Adrenal gland (tissue), 12 donors: ENCODE measurements around the gene PDLIM7. TPM values are rescaled to one million over a fixed set of nuclear protein-coding genes. Genes with fewer than 3 reads are reported as not detected.
A peak's percentile ranks its signal among the peaks of the same experiment; 100 is the strongest.

Experiments
- DNase-seq, 7 donors: peaks; one replicate each; pipeline ENCODE4 v3.0.0-alpha.2; 2019 to 2020
- H3K27ac ChIP-seq, 5 donors: fragments of 200-600 bp; sonication (generic) in 4 of 5; 1 replicate in 3 of 5; 2 replicates in 2 of 5; pipeline versions ENCODE4 v1.5.1 to v1.8.0; 2016 to 2020; ENCODE audit warnings: mild to moderate bottlenecking in 1 of 5
- H3K27me3 ChIP-seq: fragments of 200-600 bp; 2 replicates; pipeline ENCODE4 v1.8.0; 2021
- H3K36me3 ChIP-seq, 2 donors: fragments of 200-600 bp; replicated peaks in 1 of 2; 1 replicate in 1 of 2; 2 replicates in 1 of 2; pipeline versions ENCODE4 v1.5.1 to v1.8.0; 2018 to 2022
- H3K4me1 ChIP-seq, 2 donors: fragments of 200-600 bp; replicated peaks in 1 of 2; 1 replicate in 1 of 2; 2 replicates in 1 of 2; pipeline versions ENCODE4 v1.5.1 to v1.8.0; 2018 to 2021
- H3K4me3 ChIP-seq, 4 donors: fragments of 200-600 bp; sonication (generic) in 3 of 4; one replicate each; pipeline ENCODE4 v1.5.1; 2016 to 2018
- H3K9me3 ChIP-seq, 3 donors: fragments of 200-600 bp; sonication (generic) in 1 of 3; replicated peaks in 1 of 3; 1 replicate in 2 of 3; 2 replicates in 1 of 3; pipeline versions ENCODE4 v1.5.1 to v1.8.0; 2016 to 2021
- POLR2A ChIP-seq, 2 donors: fragments of 450-650 bp; IDR thresholded peaks; one replicate each; pipeline ENCODE4 v1.6.1; 2017; ENCODE audit warnings: antibody characterized with exemption in 2 of 2, mild to moderate bottlenecking in 2 of 2, moderate library complexity in 1 of 2
- WGBS, 4 donors: extraction: QIAGEN DNeasy Blood & Tissue Kit in 2 of 4; methylation state at CpG; one replicate each; pipeline versions ENCODE4 v1.1.5 to v1.1.7; 2013 to 2017; 5-methylcytosine and 5-hydroxymethylcytosine counted together
- intact Hi-C, 2 donors: fragments of 100-400 bp; cut with DNase I; formaldehyde crosslinking; loops; one replicate each; pipeline versions ENCODE4 v1.14.1 to v1.15.0; 2022 to 2023
- polyA plus RNA-seq, 3 donors: library from polyadenylated mRNA; stranded (reverse); fragments of 200-250 nt in 2 of 3; fragments of 350-450 nt in 1 of 3; fragmentation: Illumina TruSeq in 1 of 3; extraction: RNeasy Lipid Tissue Mini Kit (QIAGEN cat#74804) in 1 of 3; gene quantifications; one replicate each; pipeline ENCODE4 v1.2.3, GENCODE V29; 2013 to 2014
- total RNA-seq, 9 donors: library from RNA; depleted of rRNA in 4 of 9; stranded (reverse); fragments of >200 nt in 4 of 9; fragments of 120-200 nt in 1 of 9; fragmentation: NEBNext Ultra II Directional in 1 of 9; extraction: Animal tissue kit (Norgen Biotek cat#: 25700) in 1 of 9; gene quantifications; one replicate each; pipeline versions ENCODE4 v1.1.0 to v1.2.4, GENCODE V29; 2013 to 2023
- TF ChIP-seq, protein P1 (sequence below), 6 experiments: fragments of 450-650 bp in 4 of 6; fragments of 200-600 bp in 2 of 6; sonication (generic) in 1 of 6; IDR thresholded peaks; 1 replicate in 5 of 6; 2 replicates in 1 of 6; pipeline versions ENCODE4 v1.5.1 to v1.8.0; 2016 to 2021; ENCODE audit warnings: antibody characterized with exemption in 6 of 6, mild to moderate bottlenecking in 2 of 6, moderate library complexity in 1 of 6
- donor health status: healthy with polysubstance abuse.
- donor health status: Bipolar disorder and iron deficiency.
- donor health status: DM: yes; HTN: yes; CAD: no.
- donor health status: DM: no; HTN: no; CAD: no.
- donor health status: DM: no; HTN: no; CAD: no.
- donor health status: DM: yes; HTN: yes; CAD: no.

PDLIM7 gene
- total and polyA plus RNA-seq, 12 donors: 6.5 to 246 (median 38.9) TPM

DNA sequence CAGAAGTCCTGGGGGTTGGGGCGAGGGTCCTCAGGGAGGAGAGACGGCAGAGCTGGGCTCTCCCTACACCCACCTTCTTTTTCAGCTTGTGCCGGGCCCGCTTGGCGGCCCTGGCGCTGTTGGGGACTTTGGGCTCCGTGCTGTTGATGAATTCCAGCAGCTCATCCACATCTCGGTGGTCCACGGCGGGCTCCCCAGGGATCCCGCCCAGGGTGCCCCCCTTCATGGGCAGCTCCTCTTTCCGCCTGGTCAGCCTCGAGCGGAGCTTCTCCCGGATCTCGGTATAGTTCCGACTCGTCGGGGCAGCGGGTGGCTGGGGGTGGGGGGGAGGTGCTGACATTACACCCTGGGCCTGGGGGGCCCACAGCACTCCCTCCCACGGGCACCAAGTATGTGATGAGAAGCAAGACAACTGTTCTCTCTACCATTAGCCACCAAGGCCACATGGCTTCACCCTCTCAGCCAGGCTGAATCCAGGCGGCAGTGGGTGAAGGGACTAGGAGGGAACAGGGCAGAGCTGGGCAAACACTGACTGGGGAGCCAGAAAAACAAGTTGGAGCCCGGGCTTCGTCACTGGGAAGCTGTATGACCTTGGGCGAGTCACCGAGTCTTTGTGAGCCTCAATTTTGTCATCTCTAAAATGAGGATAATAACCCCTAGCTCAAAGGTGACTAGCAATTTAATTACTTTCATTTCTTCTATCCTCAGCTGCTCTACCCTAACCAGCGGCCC, 34.0 kb upstream of the PDLIM7 start:
- WGBS, 4 donors: 79 to 83% (median 81%) methylated on average over 10 to 27 of the region's 27 CpGs
- Histone ChIP-seq H3K27ac (peak overlapping the region in 2 of 5 donors; percentile 17 to 30), H3K4me1 (peaks cover 0 to 11% of the 10 kb centered on the region in 2 donors), H3K4me3 (no peak overlapping the region), H3K27me3 (no peaks in the 10 kb centered on the region), H3K9me3 (no peaks in the 10 kb centered on the region), H3K36me3 (peaks cover 0 to 73% of the 10 kb centered on the region in 2 donors)
- no peak for TF ChIP-seq POLR2A (IDR thresholded peaks at IDR 0.05)
- TF ChIP-seq, protein P1, sequence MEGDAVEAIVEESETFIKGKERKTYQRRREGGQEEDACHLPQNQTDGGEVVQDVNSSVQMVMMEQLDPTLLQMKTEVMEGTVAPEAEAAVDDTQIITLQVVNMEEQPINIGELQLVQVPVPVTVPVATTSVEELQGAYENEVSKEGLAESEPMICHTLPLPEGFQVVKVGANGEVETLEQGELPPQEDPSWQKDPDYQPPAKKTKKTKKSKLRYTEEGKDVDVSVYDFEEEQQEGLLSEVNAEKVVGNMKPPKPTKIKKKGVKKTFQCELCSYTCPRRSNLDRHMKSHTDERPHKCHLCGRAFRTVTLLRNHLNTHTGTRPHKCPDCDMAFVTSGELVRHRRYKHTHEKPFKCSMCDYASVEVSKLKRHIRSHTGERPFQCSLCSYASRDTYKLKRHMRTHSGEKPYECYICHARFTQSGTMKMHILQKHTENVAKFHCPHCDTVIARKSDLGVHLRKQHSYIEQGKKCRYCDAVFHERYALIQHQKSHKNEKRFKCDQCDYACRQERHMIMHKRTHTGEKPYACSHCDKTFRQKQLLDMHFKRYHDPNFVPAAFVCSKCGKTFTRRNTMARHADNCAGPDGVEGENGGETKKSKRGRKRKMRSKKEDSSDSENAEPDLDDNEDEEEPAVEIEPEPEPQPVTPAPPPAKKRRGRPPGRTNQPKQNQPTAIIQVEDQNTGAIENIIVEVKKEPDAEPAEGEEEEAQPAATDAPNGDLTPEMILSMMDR (IDR thresholded peaks at IDR 0.05): no peak
- intact Hi-C loops: no loop called here
- DNase-seq: peak in 2 of 7 donors; percentile 38 to 53

GRCh38 chr5:177530638-177531037, 33.2 kb upstream of the PDLIM7 start:
- H3K36me3 ChIP-seq: peaks cover 0 to 73% of the 10 kb centered on the region in 2 donors
- TF ChIP-seq, protein P1 (IDR thresholded peaks at IDR 0.05): no peak
- TF ChIP-seq POLR2A (IDR thresholded peaks at IDR 0.05): no peak

DNA sequence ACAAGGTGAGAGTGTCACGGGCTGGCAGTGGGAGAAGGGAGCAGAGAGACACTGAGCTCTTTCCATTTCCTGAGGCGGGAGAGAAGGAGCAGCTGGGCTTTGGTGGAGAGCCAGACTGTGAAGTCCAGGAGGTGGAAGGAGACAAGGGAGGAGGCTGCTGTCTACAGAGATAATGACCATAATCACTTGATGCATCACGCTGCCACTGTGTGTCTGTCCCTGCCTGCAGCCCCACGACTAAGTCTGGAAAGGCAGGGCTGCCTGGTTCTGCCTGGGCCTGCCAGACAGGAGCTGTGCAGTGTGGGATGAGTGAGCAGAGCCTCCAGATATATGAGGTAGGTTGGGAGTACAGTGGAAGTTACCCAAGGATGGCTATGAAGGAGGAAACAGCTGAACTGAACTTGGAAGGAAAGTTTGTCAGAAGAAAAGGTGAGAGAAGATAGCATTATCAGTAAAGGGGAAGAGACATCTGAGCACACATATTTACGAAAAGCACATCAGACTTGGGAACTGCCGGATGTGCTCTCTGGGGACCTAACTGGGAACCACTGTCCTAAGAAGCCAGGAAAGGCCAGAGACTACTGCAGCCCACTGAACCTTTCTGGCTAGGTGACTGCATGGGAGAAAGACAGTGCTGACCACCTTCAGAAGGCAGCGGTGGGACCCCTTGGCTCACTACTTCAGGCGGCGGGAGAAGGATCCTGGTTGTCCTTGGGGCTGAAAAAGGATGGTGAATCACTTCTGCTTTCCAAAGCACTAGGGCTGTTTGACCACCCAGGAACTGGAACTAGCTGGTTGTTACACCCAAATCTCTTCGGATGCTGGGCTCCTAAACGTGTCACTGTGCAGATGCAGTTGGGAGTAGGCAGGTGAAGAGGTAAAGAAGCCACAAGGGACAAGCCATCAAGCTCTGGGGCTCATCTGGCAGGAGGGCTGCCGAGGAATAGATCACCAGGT, 32.1 kb upstream of the PDLIM7 start:
- DNase-seq: peak in 2 of 7 donors; percentile 8 to 71
- Histone ChIP-seq H3K27ac (no peak overlapping the region), H3K4me3 (no peak overlapping the region), H3K9me3 (no peaks in the 10 kb centered on the region), H3K27me3 (no peaks in the 10 kb centered on the region), H3K36me3 (peaks cover 0 to 77% of the 10 kb centered on the region in 2 donors), H3K4me1 (peaks cover 0 to 11% of the 10 kb centered on the region in 2 donors)
- 77 to 83% (median 80%) methylated on average over 12 of the region's 12 CpGs for WGBS, 4 donors
- intact Hi-C loops: no loop called here
- TF ChIP-seq, protein P1 (IDR thresholded peaks at IDR 0.05): no peak
- no peak for TF ChIP-seq POLR2A (IDR thresholded peaks at IDR 0.05)

More at GRCh38 chr5:177530638-177531037, 33.2 kb upstream of the PDLIM7 start:
- H3K27me3 ChIP-seq: no peaks in the 10 kb centered on the region
- WGBS, 4 donors: 65 to 89% (median 83%) methylated on average over 3 of the region's 3 CpGs
- H3K9me3 ChIP-seq: no peaks in the 10 kb centered on the region
- H3K4me1 ChIP-seq: peaks cover 0 to 11% of the 10 kb centered on the region in 2 donors
- no peak overlapping the region for H3K27ac ChIP-seq
- DNase-seq: peak in 1 of 7 donors; percentile 5
- no peak overlapping the region for H3K4me3 ChIP-seq
- intact Hi-C loops: no loop called here

GRCh38 chr5:177528631-177529030, 31.2 kb upstream of the PDLIM7 start:
- Histone ChIP-seq H3K9me3 (no peaks in the 10 kb centered on the region), H3K36me3 (peaks cover 0 to 80% of the 10 kb centered on the region in 2 donors), H3K27me3 (no peaks in the 10 kb centered on the region), H3K4me1 (peaks cover 0 to 11% of the 10 kb centered on the region in 2 donors), H3K27ac (no peak overlapping the region), H3K4me3 (no peak overlapping the region)
- TF ChIP-seq POLR2A (IDR thresholded peaks at IDR 0.05): no peak
- TF ChIP-seq, protein P1 (IDR thresholded peaks at IDR 0.05): no peak
- DNase-seq: peak in 1 of 7 donors; percentile 12
- 88 to 95% (median 94%) methylated on average over 10 of the region's 10 CpGs for WGBS, 4 donors
- intact Hi-C loops: no loop called here
